AG04450 (cell line): Measurements from ENCODE around the gene LY6G5B. TPM values are rescaled to one million over a fixed set of nuclear protein-coding genes. Genes with fewer than 3 reads are reported as not detected.

ENCODE experiments used
- CTCF ChIA-PET: fragments of 300-600, 350-600 bp; formaldehyde crosslinking; extraction: SDS; loops from one replicate; lab custom pipeline; 2022; ENCODE audit warnings: antibody characterized with exemption, inconsistent platforms; lab: Charles Lee
- POLR2A ChIA-PET: fragments of 350-600 bp; formaldehyde crosslinking; extraction: SDS; loops from one replicate; lab custom pipeline; 2021; ENCODE audit warnings: antibody characterized with exemption, inconsistent platforms; lab: Yijun Ruan, JAX
- DNase-seq: peaks from one replicate; pipeline ENCODE4 v3.0.0-alpha.2; 2011; ENCODE audit warnings: low read depth, low spot score
- H3K27ac ChIP-seq: one replicate; pipeline ENCODE4 v1.5.1; 2012; ENCODE audit warnings: low read depth, low read length, control low read depth
- H3K27me3 ChIP-seq: one replicate; pipeline ENCODE4 v1.6.0; 2012; ENCODE audit warnings: low read length; ENCODE audit not compliant: control insufficient read depth, insufficient read depth
- H3K4me3 ChIP-seq: 2 replicates; pipeline ENCODE4 v1.5.1; 2011; ENCODE audit warnings: mild to moderate bottlenecking, low read depth, low read length, control low read depth
- H3K9me3 ChIP-seq: 2 replicates; pipeline ENCODE4 v1.5.1; 2012; ENCODE audit warnings: low read length; ENCODE audit not compliant: control insufficient read depth, insufficient read depth
- polyA plus RNA-seq: library from polyadenylated mRNA; depleted of rRNA; stranded (reverse); fragments of >200 nt; gene quantifications from 2 replicates; pipeline ENCODE4 v1.2.3, GENCODE V29; 2011
- TF ChIP-seq, protein P1 (sequence below): IDR thresholded peaks from 2 replicates; pipeline ENCODE4 v1.5.1; 2011; ENCODE audit warnings: low read depth, low read length, control low read depth, inconsistent platforms

Gene LY6G5B
- polyA plus RNA-seq, 1 experiment = 5.5 TPM

DNA sequence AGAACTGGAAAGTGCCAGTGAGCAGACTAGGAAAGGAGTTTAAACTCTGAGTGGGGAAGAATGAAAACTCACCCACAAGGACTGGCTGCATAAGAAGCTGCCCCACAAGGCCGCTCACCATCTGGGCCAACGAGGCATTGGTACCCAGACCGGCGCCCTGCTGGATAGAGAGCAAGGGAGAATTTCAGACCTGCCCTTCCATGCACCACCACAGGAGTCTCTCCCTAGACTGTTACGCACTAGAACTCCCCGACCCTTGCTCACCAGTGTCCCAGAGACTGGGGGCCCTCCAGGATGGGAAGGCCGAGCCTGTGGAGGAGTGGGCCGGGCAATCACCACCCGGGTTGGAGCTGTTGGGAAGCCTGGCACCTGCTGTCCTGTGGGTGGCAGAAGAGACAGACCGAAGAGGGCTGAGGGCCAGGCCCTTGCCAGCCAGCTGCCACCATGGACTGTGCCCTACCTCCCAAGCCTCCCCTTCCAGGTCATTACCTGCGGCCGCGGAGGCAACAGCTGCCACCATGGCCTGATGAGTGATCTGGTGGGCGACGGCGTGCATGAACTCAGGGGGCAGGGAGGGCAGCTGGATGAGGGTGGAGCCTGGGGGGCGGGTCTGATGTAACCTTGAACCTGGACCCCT, 25.8 kb upstream of the LY6G5B start:
- TF ChIP-seq, protein P1, sequence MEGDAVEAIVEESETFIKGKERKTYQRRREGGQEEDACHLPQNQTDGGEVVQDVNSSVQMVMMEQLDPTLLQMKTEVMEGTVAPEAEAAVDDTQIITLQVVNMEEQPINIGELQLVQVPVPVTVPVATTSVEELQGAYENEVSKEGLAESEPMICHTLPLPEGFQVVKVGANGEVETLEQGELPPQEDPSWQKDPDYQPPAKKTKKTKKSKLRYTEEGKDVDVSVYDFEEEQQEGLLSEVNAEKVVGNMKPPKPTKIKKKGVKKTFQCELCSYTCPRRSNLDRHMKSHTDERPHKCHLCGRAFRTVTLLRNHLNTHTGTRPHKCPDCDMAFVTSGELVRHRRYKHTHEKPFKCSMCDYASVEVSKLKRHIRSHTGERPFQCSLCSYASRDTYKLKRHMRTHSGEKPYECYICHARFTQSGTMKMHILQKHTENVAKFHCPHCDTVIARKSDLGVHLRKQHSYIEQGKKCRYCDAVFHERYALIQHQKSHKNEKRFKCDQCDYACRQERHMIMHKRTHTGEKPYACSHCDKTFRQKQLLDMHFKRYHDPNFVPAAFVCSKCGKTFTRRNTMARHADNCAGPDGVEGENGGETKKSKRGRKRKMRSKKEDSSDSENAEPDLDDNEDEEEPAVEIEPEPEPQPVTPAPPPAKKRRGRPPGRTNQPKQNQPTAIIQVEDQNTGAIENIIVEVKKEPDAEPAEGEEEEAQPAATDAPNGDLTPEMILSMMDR = no peak
- DNase-seq = no peak
- Histone ChIP-seq H3K4me3 (no peak overlapping the region), H3K27me3 (no peaks in the 10 kb centered on the region), H3K27ac (no peak overlapping the region), H3K9me3 (no peaks in the 10 kb centered on the region; the same call in 1 of the 2 replicates)
- CTCF ChIA-PET = interaction anchor here (0.6 kb wide), 1 partner anchor 220 kb away, joined by 3 read pairs; no protein-coding TSS in a partner anchor
- POLR2A ChIA-PET = interaction anchor here (0.8 kb wide), 1 partner anchor 9 kb away, joined by 4 read pairs; the partner anchor contains the start of gene BAG6

DNA sequence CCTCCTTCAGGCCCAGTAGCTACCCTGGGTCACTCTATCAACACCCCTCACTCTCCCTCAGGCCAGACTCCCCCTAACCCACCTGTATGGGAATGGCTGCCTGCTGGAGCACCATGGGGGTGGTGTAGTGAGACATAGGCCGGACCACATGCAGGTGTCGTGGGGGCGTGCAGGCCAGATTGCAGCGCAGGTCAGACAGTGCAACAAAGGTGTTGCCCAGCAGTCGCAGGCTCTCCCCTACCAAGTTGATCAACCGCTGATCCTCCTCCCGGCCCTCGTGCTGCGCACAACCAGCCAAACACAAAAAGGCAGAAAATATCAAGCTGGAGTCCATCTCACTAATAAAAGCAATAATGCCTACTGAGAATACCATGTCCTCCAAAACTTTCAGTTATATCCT, 24.5 kb upstream of the LY6G5B start:
- no peaks in the 10 kb centered on the region; the same call in 1 of the 2 replicates for H3K9me3 ChIP-seq
- H3K27ac ChIP-seq = no peak overlapping the region
- H3K4me3 ChIP-seq = no peak overlapping the region
- no peaks in the 10 kb centered on the region for H3K27me3 ChIP-seq
- ChIA-PET POLR2A (no interaction called here), CTCF (no interaction called here)
- DNase-seq = no peak
- TF ChIP-seq, protein P1 = no peak

DNA sequence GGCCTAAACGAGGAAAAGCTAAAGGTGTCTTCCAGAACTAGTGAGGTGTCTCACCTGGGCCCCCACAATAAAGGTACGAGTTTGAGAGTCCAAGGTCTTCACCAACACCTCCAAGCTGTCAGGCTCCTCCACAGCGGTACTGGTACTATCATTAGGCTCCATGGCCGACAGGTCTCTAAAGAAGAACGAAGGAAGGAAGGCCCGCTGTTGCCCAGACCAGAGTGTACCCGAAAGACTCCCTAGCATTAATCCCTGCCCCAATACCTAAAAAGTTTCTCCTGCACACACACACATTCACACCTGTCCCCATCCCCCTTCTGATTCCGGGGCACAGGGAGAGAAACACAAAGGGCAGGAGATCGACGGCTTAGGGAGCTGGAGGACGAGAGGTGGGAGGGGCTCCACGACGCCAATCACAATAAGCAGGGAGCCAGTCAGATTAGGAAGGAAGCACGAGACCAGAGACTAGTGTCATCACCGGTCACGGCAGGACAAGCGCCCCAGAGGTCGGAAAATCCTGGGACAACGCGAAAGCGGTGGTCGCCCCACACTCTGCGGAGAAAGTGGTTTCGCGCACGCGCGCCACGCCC, 18.1 kb upstream of the LY6G5B start:
- H3K4me3 ChIP-seq = peak overlapping the region; percentile 88
- TF ChIP-seq, protein P1 = no peak
- H3K27ac ChIP-seq = peak overlapping the region; percentile 98
- no peaks in the 10 kb centered on the region; the same call in 1 of the 2 replicates for H3K9me3 ChIP-seq
- H3K27me3 ChIP-seq = no peaks in the 10 kb centered on the region
- DNase-seq = no peak
- POLR2A ChIA-PET = interaction anchor here (1.8 to 3.0 kb wide), 6 partner anchors 9 to 175 kb away, joined by 10 to 37 read pairs (median 12); partner anchors contain the start of genes C6orf47, CSNK2B, GPANK1 and HSPA1B
- CTCF ChIA-PET = interaction anchor here (1.2 kb wide), 1 partner anchor 12 kb away, joined by 3 read pairs; the partner anchor contains the start of gene GPANK1

DNA sequence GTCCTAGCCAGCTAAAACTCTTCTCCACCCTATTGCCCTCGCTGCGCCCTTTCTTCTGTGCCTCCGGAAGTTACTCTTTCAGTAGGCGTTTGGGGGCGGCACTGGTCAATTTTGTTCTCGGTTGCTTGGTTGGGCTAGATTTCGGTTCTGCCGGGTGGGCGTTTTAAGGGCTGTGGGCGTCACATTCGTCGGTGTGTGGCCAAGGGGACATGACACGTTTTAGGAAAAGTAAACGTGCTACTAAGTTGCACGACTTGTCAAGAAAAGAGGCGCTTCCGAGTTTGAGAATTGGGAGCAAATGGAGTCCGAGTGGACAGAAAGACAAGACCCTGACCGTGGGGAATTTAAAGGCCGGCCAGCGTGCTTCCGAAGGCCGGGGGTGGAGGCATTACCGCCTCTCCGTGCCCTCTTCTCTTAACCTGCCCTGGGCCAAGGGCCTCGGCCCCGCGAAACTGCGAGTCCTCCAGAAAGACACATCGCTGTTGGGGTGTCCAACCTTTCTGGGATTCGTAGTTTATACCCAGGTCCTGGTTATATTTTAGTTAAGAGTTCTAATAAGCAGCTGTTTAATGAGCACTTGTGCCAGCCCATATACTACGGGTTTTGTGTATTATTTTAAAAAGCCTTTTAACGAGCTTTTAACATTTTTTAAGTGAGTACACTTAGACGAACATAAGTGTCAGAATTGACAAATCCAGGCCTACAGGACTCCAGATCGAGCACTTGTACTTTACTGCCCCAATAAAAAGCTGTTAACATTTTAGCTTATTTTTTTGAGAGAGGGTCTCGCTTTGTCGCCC, 16.7 kb upstream of the LY6G5B start:
- no peak for DNase-seq
- peak overlapping the region; percentile 98 for H3K27ac ChIP-seq
- H3K4me3 ChIP-seq = peak overlapping the region; percentile 88
- ChIA-PET POLR2A (interaction anchor here (0.5 to 3.0 kb wide), 11 partner anchors 8 to 319 kb away, joined by 3 to 37 read pairs (median 10); partner anchors contain the start of genes C6orf47, CSNK2B, DXO and GPANK1), CTCF (interaction anchor here (0.5 to 0.8 kb wide), 3 partner anchors 11 to 594 kb away, joined by 3 read pairs; partner anchors contain the start of genes GPANK1 and LY6G5C)
- H3K27me3 ChIP-seq = no peaks in the 10 kb centered on the region
- H3K9me3 ChIP-seq = no peaks in the 10 kb centered on the region; the same call in 1 of the 2 replicates
- TF ChIP-seq, protein P1 = no peak
